H1 (cell line): ENCODE results near the gene PRKCA. TPM values are rescaled to one million over a fixed set of nuclear protein-coding genes. Genes with fewer than 3 reads are reported as not detected.

Source experiments
- CTCF ChIA-PET: fragments of 300-600 bp; sonication (Branson Sonifier 250); formaldehyde crosslinking; loops from one replicate; lab custom pipeline; 2021; ENCODE audit not compliant: partially characterized antibody; lab: Charles Lee
- POLR2A ChIA-PET: fragments of 300-600 bp; sonication (Branson Sonifier 250); formaldehyde crosslinking; loops from one replicate; lab custom pipeline; 2021; ENCODE audit warnings: inconsistent platforms; ENCODE audit not compliant: partially characterized antibody; lab: Charles Lee
- DNase-seq, 2 experiments: peaks; one replicate each; pipeline versions ENCODE4 v3.0.0 to v3.0.0-alpha.2; 2010 to 2022; ENCODE audit warnings: low spot score in 2 of 2, low read depth in 1 of 2, mixed read lengths in 1 of 2
- FAIRE-seq: peaks from 2 replicates; lab custom pipeline; 2011; peaks lifted over from hg19 to GRCh38; lab: Jason Lieb, UNC
- H2AFZ ChIP-seq: 2 replicates; pipeline ENCODE4 v1.8.1; 2012; ENCODE audit warnings: low read length, inconsistent platforms
- H2AK5ac ChIP-seq: 2 replicates; pipeline ENCODE4 v1.6.1; 2013; ENCODE audit warnings: low read depth, low read length
- H2BK120ac ChIP-seq: replicated peaks from 2 replicates; pipeline ENCODE3; 2013; ENCODE audit warnings: low read depth, low read length, inconsistent platforms
- H2BK12ac ChIP-seq: 2 replicates; pipeline ENCODE4 v1.6.1; 2013; ENCODE audit warnings: low read depth, low read length
- H2BK15ac ChIP-seq: 2 replicates; pipeline ENCODE4 v1.6.1; 2013; ENCODE audit warnings: low read length
- H2BK20ac ChIP-seq: 2 replicates; pipeline ENCODE4 v1.6.1; 2013; ENCODE audit warnings: low read length
- H2BK5ac ChIP-seq: 2 replicates; pipeline ENCODE4 v1.6.1; 2013; ENCODE audit warnings: low read depth, low read length
- H3K14ac ChIP-seq: 2 replicates; pipeline ENCODE4 v1.6.1; 2013; ENCODE audit warnings: inconsistent platforms; ENCODE audit not compliant: insufficient read length
- H3K18ac ChIP-seq: 2 replicates; pipeline ENCODE4 v1.6.1; 2013; ENCODE audit warnings: low read length; ENCODE audit errors: extremely low read depth
- H3K23ac ChIP-seq: 2 replicates; pipeline ENCODE4 v1.6.1; 2013; ENCODE audit warnings: inconsistent platforms; ENCODE audit not compliant: insufficient read length
- H3K23me2 ChIP-seq: 2 replicates; pipeline ENCODE4 v1.6.1; 2013; ENCODE audit warnings: low read depth, low read length
- H3K27ac ChIP-seq: 2 replicates; pipeline ENCODE4 v1.6.1; 2011; ENCODE audit warnings: low read depth, low read length, inconsistent platforms
- H3K27me3 ChIP-seq, 4 experiments: replicated peaks in 1 of 4; 1 replicate in 1 of 4; 2 replicates in 3 of 4; pipeline versions ENCODE4 v1.6.1 to v1.8.1; 2011 to 2013; ENCODE audit warnings: low read length in 3 of 4, mild to moderate bottlenecking in 3 of 4, inconsistent platforms in 2 of 4, mixed read lengths in 2 of 4, moderate library complexity in 1 of 4; ENCODE audit not compliant: control insufficient read depth in 3 of 4, insufficient read depth in 3 of 4; ENCODE audit errors: extremely low read depth in 1 of 4
- H3K36me3 ChIP-seq, 4 experiments: 2 replicates each; pipeline versions ENCODE4 v1.6.1 to v1.8.1; 2011 to 2013; ENCODE audit warnings: mild to moderate bottlenecking in 4 of 4, low read length in 3 of 4, moderate library complexity in 2 of 4, control low read depth in 1 of 4, inconsistent platforms in 1 of 4; ENCODE audit not compliant: insufficient read depth in 4 of 4, control insufficient read depth in 2 of 4
- H3K4ac ChIP-seq: replicated peaks from 2 replicates; pipeline ENCODE3; 2013; ENCODE audit warnings: low read length, low read depth, mixed read lengths, inconsistent platforms; ENCODE audit not compliant: insufficient read length
- H3K4me1 ChIP-seq, 4 experiments: replicated peaks in 1 of 4; 1 replicate in 1 of 4; 2 replicates in 3 of 4; pipeline versions ENCODE4 v1.6.1 to v1.8.1; 2011 to 2013; ENCODE audit warnings: low read length in 3 of 4, inconsistent platforms in 2 of 4, mixed read lengths in 1 of 4; ENCODE audit not compliant: insufficient read depth in 4 of 4, control insufficient read depth in 3 of 4
- H3K4me2 ChIP-seq, 2 experiments: 2 replicates each; pipeline versions ENCODE4 v1.6.1 to v1.8.1; 2011 to 2013; ENCODE audit warnings: low read depth in 2 of 2, low read length in 2 of 2, control low read depth in 1 of 2, inconsistent platforms in 1 of 2, mild to moderate bottlenecking in 1 of 2; ENCODE audit not compliant: insufficient read depth in 1 of 2
- H3K4me3 ChIP-seq, 4 experiments: fragments of 200-600, 300-600 bp in 1 of 4; sonication (generic), shearing (Covaris generic), sonication (Bioruptor Twin) in 1 of 4; 2 replicates each; pipeline versions ENCODE4 v1.5.1 to v1.8.1; 2011 to 2016; ENCODE audit warnings: low read length in 4 of 4, low read depth in 3 of 4, control low read depth in 2 of 4, inconsistent platforms in 2 of 4, mild to moderate bottlenecking in 2 of 4, mixed read lengths in 1 of 4, moderate library complexity in 1 of 4; ENCODE audit not compliant: insufficient read depth in 2 of 4; ENCODE audit errors: extremely low read depth in 1 of 4
- H3K56ac ChIP-seq: replicated peaks from 2 replicates; pipeline ENCODE3; 2013; ENCODE audit warnings: low read depth, mild to moderate bottlenecking, mixed read lengths, low read length, inconsistent platforms; ENCODE audit not compliant: insufficient read length
- H3K79me1 ChIP-seq: 2 replicates; pipeline ENCODE4 v1.6.1; 2013; ENCODE audit warnings: low read depth, low read length, control low read depth
- H3K79me2 ChIP-seq, 2 experiments: 2 replicates each; pipeline versions ENCODE4 v1.6.1 to v1.8.1; 2012 to 2013; ENCODE audit warnings: low read length in 2 of 2, mild to moderate bottlenecking in 2 of 2, inconsistent platforms in 1 of 2; ENCODE audit not compliant: insufficient read depth in 2 of 2, control insufficient read depth in 1 of 2
- H3K9ac ChIP-seq, 4 experiments: replicated peaks in 1 of 4; 1 replicate in 1 of 4; 2 replicates in 3 of 4; pipeline versions ENCODE4 v1.6.1 to v1.8.1; 2011 to 2013; ENCODE audit warnings: low read depth in 3 of 4, low read length in 3 of 4, control low read depth in 2 of 4, mild to moderate bottlenecking in 2 of 4, moderate library complexity in 2 of 4, inconsistent platforms in 1 of 4; ENCODE audit errors: extremely low read depth in 1 of 4
- H3K9me3 ChIP-seq, 2 experiments: 2 replicates each; pipeline versions ENCODE4 v1.6.1 to v1.8.1; 2012 to 2013; ENCODE audit warnings: mild to moderate bottlenecking in 2 of 2, moderate library complexity in 2 of 2, control low read depth in 1 of 2, inconsistent platforms in 1 of 2, low read depth in 1 of 2, low read length in 1 of 2, mixed read lengths in 1 of 2; ENCODE audit not compliant: insufficient read depth in 2 of 2
- H4K20me1 ChIP-seq, 2 experiments: replicated peaks in 1 of 2; 2 replicates each; pipeline versions ENCODE3 to v1.8.1; 2011 to 2013; ENCODE audit warnings: inconsistent platforms in 2 of 2, low read length in 2 of 2, mild to moderate bottlenecking in 1 of 2; ENCODE audit not compliant: insufficient read depth in 2 of 2, control insufficient read depth in 1 of 2
- H4K5ac ChIP-seq: 2 replicates; pipeline ENCODE4 v1.6.1; 2013; ENCODE audit warnings: low read length, low read depth, mixed read lengths, inconsistent platforms; ENCODE audit not compliant: insufficient read length
- H4K8ac ChIP-seq: 2 replicates; pipeline ENCODE4 v1.8.0; 2013; ENCODE audit warnings: mild to moderate bottlenecking, moderate library complexity, low read length, inconsistent platforms; ENCODE audit not compliant: insufficient read depth; ENCODE audit errors: extremely low read depth
- H4K91ac ChIP-seq: replicated peaks from 2 replicates; pipeline ENCODE3; 2013; ENCODE audit warnings: low read length, mixed read lengths, inconsistent platforms; ENCODE audit not compliant: insufficient read length
- PHF8 ChIP-seq: fragments of 200-600 bp; sonication (generic); conservative IDR thresholded peaks from 2 replicates; pipeline ENCODE4 v1.7.1; 2012; ENCODE audit warnings: low read depth, mild to moderate bottlenecking, inconsistent platforms, low read length, moderate library complexity
- WGBS, 2 experiments: shearing (Covaris generic) in 1 of 2; methylation state at CpG; one replicate each; pipeline versions ENCODE4 v1.1.6 to v1.1.7; 2013 to 2015; ENCODE audit warnings: low lambda C conversion rate in 2 of 2, mixed read lengths in 2 of 2, inconsistent platforms in 1 of 2, low coverage in 1 of 2, missing lambda C conversion rate in 1 of 2; ENCODE audit not compliant: insufficient replicate concordance in 2 of 2, insufficient coverage in 1 of 2, insufficient read length in 1 of 2; ENCODE audit errors: extremely low coverage in 1 of 2, missing lambda C conversion rate in 1 of 2; 5-methylcytosine and 5-hydroxymethylcytosine counted together
- polyA plus RNA-seq, 7 experiments: library from polyadenylated mRNA; depleted of rRNA in 3 of 7; stranded (reverse) in 5 of 7; unstranded in 2 of 7; fragments of >200 nt in 5 of 7; fragments of 200-250 nt in 2 of 7; gene quantifications; 1 replicate in 5 of 7; 2 replicates in 1 of 7; 4 replicates in 1 of 7; pipeline versions ENCODE4 v1.2.1 to v1.2.3, GENCODE V29; 2011 to 2013; ENCODE audit warnings: missing spikeins in 2 of 7, mixed read lengths in 2 of 7
- total RNA-seq: library from RNA; stranded (reverse); fragmentation: NEBNext Ultra II Directional; extraction: Animal tissue kit (Norgen Biotek cat#: 25700); gene quantifications from 2 replicates; pipeline ENCODE4 v1.2.1, GENCODE V29; 2021

The PRKCA gene
- total and polyA plus RNA-seq, 2 of the 8 experiments (the other 6 are each of a cell fraction or from before 2014, with no cell fraction given), result 5.8 to 17.8 TPM

GRCh38 chr17:66535611-66536010, 233.2 kb downstream of the PRKCA start:
- Histone ChIP-seq H3K14ac (no peak overlapping the region), H3K4ac (no peak overlapping the region), H3K56ac (no peak overlapping the region), H3K79me2 (no peaks in the 10 kb centered on the region), H4K20me1 (no peaks in the 10 kb centered on the region), H4K8ac (peak overlapping the region; percentile 40; the same call in 1 of the 2 replicates), H4K91ac (no peak overlapping the region), H3K36me3 (no peaks in the 10 kb centered on the region), H4K5ac (no peak overlapping the region), H3K9ac (no peak overlapping the region), H3K23ac (no peak overlapping the region), H2BK15ac (no peak overlapping the region), H3K27me3 (no peaks in the 10 kb centered on the region), H2BK12ac (no peak overlapping the region), H3K27ac (no peak overlapping the region), H2AK5ac (no peak overlapping the region), H2AFZ (no peak overlapping the region), H3K18ac (no peak overlapping the region), H3K4me3 (no peak overlapping the region), H3K79me1 (no peaks in the 10 kb centered on the region), H2BK20ac (no peak overlapping the region), H3K9me3 (no peaks in the 10 kb centered on the region), H2BK5ac (no peak overlapping the region), H3K23me2 (no peaks in the 10 kb centered on the region), H3K4me2 (no peak overlapping the region), H3K4me1 (peaks cover 10 to 32% (median 22%) of the 10 kb centered on the region in 4 experiments), H2BK120ac (no peak overlapping the region)
- no peak for DNase-seq
- ChIA-PET CTCF (interaction anchor here (1.1 kb wide), 1 partner anchor 17 kb away, joined by 3 read pairs; no protein-coding TSS in a partner anchor), POLR2A (no interaction called here)
- 100% methylated on average over 1 of the region's 1 CpG; no CpG with 5 or more reads in 1 of the 2 experiments for WGBS, 2 experiments
- no peak for TF ChIP-seq PHF8
- no peak for FAIRE-seq
